ENCODE results near the gene POU4F1.

DNA sequence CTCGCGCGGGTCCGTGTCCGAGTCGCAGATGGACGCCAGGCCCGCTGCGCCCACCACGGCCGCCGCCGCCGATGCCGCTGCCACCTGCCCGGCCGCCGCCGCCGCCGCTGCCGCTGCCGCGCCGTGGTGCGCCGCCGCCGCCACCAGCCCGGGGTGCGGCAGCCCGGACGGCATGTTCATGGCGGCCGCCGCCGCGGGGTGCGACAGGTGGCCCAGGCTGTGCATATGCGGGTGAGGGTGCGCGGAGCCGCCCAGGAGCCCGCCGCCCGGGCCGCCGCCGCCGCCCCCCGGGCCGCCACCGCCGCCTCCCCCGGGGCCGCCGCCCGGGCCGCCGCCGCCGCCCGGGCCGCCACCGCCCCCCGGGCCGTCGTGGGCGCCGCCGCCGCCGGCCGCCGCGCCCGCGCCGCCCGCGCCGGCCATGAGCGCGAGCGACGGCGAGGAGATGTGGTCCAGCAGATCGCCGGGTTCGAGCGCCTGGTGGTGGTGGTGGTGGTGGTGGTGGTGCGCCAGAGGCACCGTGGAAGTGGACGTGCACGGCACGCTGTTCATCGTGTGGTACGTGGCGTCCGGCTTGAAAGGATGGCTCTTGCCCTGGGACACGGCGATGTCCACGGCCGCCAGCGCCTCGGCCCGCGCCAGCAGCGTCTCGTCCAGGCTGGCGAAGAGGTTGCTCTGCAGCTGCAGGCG, 1.3 kb downstream of the POU4F1 start:
- no peak for TF ChIP-seq POLR2AphosphoS5 (IDR thresholded peaks at IDR 0.05; ENCODE audit: borderline replicate concordance, low read depth, low read length)
- TF ChIP-seq FOXP2 (optimal IDR thresholded peaks at IDR 0.05; ENCODE audit: control extremely low read depth, extremely low read length, insufficient read depth) = no peak
- TF ChIP-seq EZH2 (IDR thresholded peaks at IDR 0.05) = no peak
